Stimulated activated naive B cell treated with anti-CD40 and anti-IgM and Interleukin-4, amounts not matched to agents 10 μg/mL and 1 μg/mL and 100 μg/mL, for 72 hours (primary cell): ENCODE results near the gene CNNM2.
"Not testable (repeated sequence)": the region's sequence is repeated elsewhere in the genome, so short reads cannot be mapped to it uniquely, and the experiment has no call there.

ENCODE experiments used
- ATAC-seq, 2 donors: fragments of 150-1000 bp; cut with Tn5 transposase; replicated peaks; 2 replicates each; pipeline ENCODE4 v1.10.0; 2021; ENCODE audit warnings: moderate library complexity in 1 of 2
- DNase-seq: peaks from one replicate; pipeline ENCODE4 v3.0.0; 2021
- H3K27ac Mint-ChIP-seq: one replicate; pipeline ENCODE4 v1.8.0; 2022; ENCODE audit warnings: mild to moderate bottlenecking, mixed read lengths
- H3K27me3 Mint-ChIP-seq, 2 donors: one replicate each; pipeline ENCODE4 v1.8.0; 2022; ENCODE audit warnings: mixed read lengths in 2 of 2
- H3K36me3 Mint-ChIP-seq, 2 donors: one replicate each; pipeline ENCODE4 v1.8.0; 2022; ENCODE audit warnings: mixed read lengths in 2 of 2, mild to moderate bottlenecking in 1 of 2
- H3K4me1 Mint-ChIP-seq, 2 donors: one replicate each; pipeline ENCODE4 v1.8.0; 2022; ENCODE audit warnings: mixed read lengths in 2 of 2, mild to moderate bottlenecking in 1 of 2
- H3K4me3 Mint-ChIP-seq, 2 donors: one replicate each; pipeline ENCODE4 v1.8.0; 2022; ENCODE audit warnings: mild to moderate bottlenecking in 2 of 2, mixed read lengths in 2 of 2, moderate library complexity in 1 of 2
- H3K9me3 Mint-ChIP-seq, 2 donors: one replicate each; pipeline ENCODE4 v1.8.0; 2022; ENCODE audit warnings: mixed read lengths in 2 of 2, mild to moderate bottlenecking in 1 of 2

CNNM2 gene

GRCh38 chr10:103053659-103054581 lies 135.8 kb downstream of the CNNM2 start:
- peak overlapping the region; percentile 79 for H3K27ac Mint-ChIP-seq
- H3K36me3 Mint-ChIP-seq: peaks cover 8 to 23% of the 10 kb centered on the region in 2 donors
- ATAC-seq (peak; percentile 94 to 96), DNase-seq (peak; percentile 6)
- no peaks in the 10 kb centered on the region for H3K9me3 Mint-ChIP-seq
- H3K27me3 Mint-ChIP-seq: no peaks in the 10 kb centered on the region
- peaks cover 8 to 10% of the 10 kb centered on the region in 2 donors for H3K4me1 Mint-ChIP-seq
- H3K4me3 Mint-ChIP-seq: peak overlapping the region; percentile 81

GRCh38 chr10:103054621-103055020 lies 136.5 kb downstream of the CNNM2 start:
- Mint-ChIP-seq H3K27ac (no peak overlapping the region), H3K36me3 (peaks cover 8 to 23% of the 10 kb centered on the region in 2 donors), H3K4me3 (peak overlapping the region; percentile 81), H3K4me1 (peaks cover 8 to 10% of the 10 kb centered on the region in 2 donors), H3K27me3 (no peaks in the 10 kb centered on the region), H3K9me3 (no peaks in the 10 kb centered on the region)
- ATAC-seq (no peak), DNase-seq (no peak)

- no peak overlapping the region for H3K27ac Mint-ChIP-seq
- H3K4me1 Mint-ChIP-seq: peaks cover 8 to 10% of the 10 kb centered on the region in 2 donors
- no peak overlapping the region for H3K4me3 Mint-ChIP-seq
Measured at GRCh38 chr10:103055105-103055504, 137.0 kb downstream of the CNNM2 start.

GRCh38 chr10:103058034-103058433 lies 139.9 kb downstream of the CNNM2 start:
- H3K27ac Mint-ChIP-seq: no peak overlapping the region
- H3K9me3 Mint-ChIP-seq: no peaks in the 10 kb centered on the region
- H3K4me1 Mint-ChIP-seq: peaks cover 8 to 10% of the 10 kb centered on the region in 2 donors
- peaks cover 3 to 18% of the 10 kb centered on the region in 2 donors for H3K36me3 Mint-ChIP-seq
- ATAC-seq (no peak), DNase-seq (no peak)
- H3K4me3 Mint-ChIP-seq: no peak overlapping the region
- no peaks in the 10 kb centered on the region for H3K27me3 Mint-ChIP-seq

More at GRCh38 chr10:103055105-103055504, 137.0 kb downstream of the CNNM2 start:
- ATAC-seq: no peak
- DNase-seq: no peak
- Mint-ChIP-seq H3K27me3 (no peaks in the 10 kb centered on the region), H3K36me3 (peaks cover 6 to 23% of the 10 kb centered on the region in 2 donors), H3K9me3 (no peaks in the 10 kb centered on the region)

GRCh38 chr10:103060575-103060974 lies 142.5 kb downstream of the CNNM2 start:
- H3K4me3 Mint-ChIP-seq: no peak overlapping the region
- DNase-seq: no peak
- H3K27me3 Mint-ChIP-seq: no peaks in the 10 kb centered on the region
- no peak for ATAC-seq
- no peaks in the 10 kb centered on the region for H3K4me1 Mint-ChIP-seq
- no peaks in the 10 kb centered on the region for H3K9me3 Mint-ChIP-seq
- no peak overlapping the region for H3K27ac Mint-ChIP-seq
- H3K36me3 Mint-ChIP-seq: peaks cover 2 to 22% of the 10 kb centered on the region in 2 donors

- Mint-ChIP-seq H3K27me3 (no peaks in the 10 kb centered on the region), H3K4me1 (peaks cover 6 to 7% of the 10 kb centered on the region in 2 donors), H3K27ac (no peak overlapping the region), H3K36me3 (peaks cover 2 to 4% of the 10 kb centered on the region in 2 donors), H3K4me3 (no peak overlapping the region), H3K9me3 (no peaks in the 10 kb centered on the region)
- no peak for DNase-seq
- no peak for ATAC-seq
Measured at GRCh38 chr10:103062854-103063590, 144.9 kb downstream of the CNNM2 start.

- H3K36me3 Mint-ChIP-seq: peaks cover 2 to 4% of the 10 kb centered on the region in 2 donors
- no peaks in the 10 kb centered on the region for H3K27me3 Mint-ChIP-seq
- no peaks in the 10 kb centered on the region for H3K9me3 Mint-ChIP-seq
- no peak overlapping the region for H3K4me3 Mint-ChIP-seq
- peaks cover 16 to 18% of the 10 kb centered on the region in 2 donors for H3K4me1 Mint-ChIP-seq
- no peak for ATAC-seq
- no peak for DNase-seq
- H3K27ac Mint-ChIP-seq: no peak overlapping the region
Measured at GRCh38 chr10:103064956-103065355, 146.9 kb downstream of the CNNM2 start.

- H3K36me3 Mint-ChIP-seq: peaks cover 2 to 4% of the 10 kb centered on the region in 2 donors
- no peaks in the 10 kb centered on the region for H3K9me3 Mint-ChIP-seq
- DNase-seq: no peak
- ATAC-seq: no peak
- H3K27ac Mint-ChIP-seq: peak overlapping the region; percentile 57
- peaks cover 28 to 31% of the 10 kb centered on the region in 2 donors for H3K4me1 Mint-ChIP-seq
- no peak overlapping the region for H3K4me3 Mint-ChIP-seq
- no peaks in the 10 kb centered on the region for H3K27me3 Mint-ChIP-seq
Measured at GRCh38 chr10:103066141-103067098, 148.3 kb downstream of the CNNM2 start.

- H3K9me3 Mint-ChIP-seq, H3K4me3 Mint-ChIP-seq, H3K36me3 Mint-ChIP-seq, H3K27ac Mint-ChIP-seq, ATAC-seq, H3K27me3 Mint-ChIP-seq, DNase-seq: not testable (repeated sequence)
- peaks cover 32 to 36% of the 10 kb centered on the region in 2 donors for H3K4me1 Mint-ChIP-seq
Measured at GRCh38 chr10:103067099-103067477, 149.0 kb downstream of the CNNM2 start.

- Mint-ChIP-seq H3K4me3 (no peak overlapping the region), H3K4me1 (peaks cover 32 to 36% of the 10 kb centered on the region in 2 donors), H3K9me3 (no peaks in the 10 kb centered on the region), H3K36me3 (peaks cover 2 to 4% of the 10 kb centered on the region in 2 donors), H3K27me3 (no peaks in the 10 kb centered on the region), H3K27ac (no peak overlapping the region)
- ATAC-seq (no peak), DNase-seq (no peak)
Measured at GRCh38 chr10:103067484-103067883, 149.4 kb downstream of the CNNM2 start.

GRCh38 chr10:103067956-103068355 lies 149.9 kb downstream of the CNNM2 start:
- H3K27ac Mint-ChIP-seq: no peak overlapping the region
- H3K27me3 Mint-ChIP-seq: no peaks in the 10 kb centered on the region
- ATAC-seq (no peak), DNase-seq (no peak)
- H3K9me3 Mint-ChIP-seq: no peaks in the 10 kb centered on the region
- H3K36me3 Mint-ChIP-seq: peaks cover 2 to 4% of the 10 kb centered on the region in 2 donors
- H3K4me3 Mint-ChIP-seq: no peak overlapping the region
- peaks cover 32 to 36% of the 10 kb centered on the region in 2 donors for H3K4me1 Mint-ChIP-seq

GRCh38 chr10:103069453-103070331 lies 151.6 kb downstream of the CNNM2 start:
- ATAC-seq: peak; percentile 77 to 80
- peak overlapping the region; percentile 81 for H3K27ac Mint-ChIP-seq
- peak overlapping the region in 1 of 2 donors; percentile 42 for H3K4me3 Mint-ChIP-seq

GRCh38 chr10:103072276-103072675 lies 154.2 kb downstream of the CNNM2 start:
- Mint-ChIP-seq H3K9me3 (no peaks in the 10 kb centered on the region), H3K27ac (no peak overlapping the region), H3K27me3 (no peaks in the 10 kb centered on the region), H3K36me3 (peaks cover 4 to 19% of the 10 kb centered on the region in 2 donors), H3K4me1 (peaks cover 32 to 35% of the 10 kb centered on the region in 2 donors), H3K4me3 (no peak overlapping the region)
- ATAC-seq: no peak
- no peak for DNase-seq

More at GRCh38 chr10:103069453-103070331, 151.6 kb downstream of the CNNM2 start:
- H3K9me3 Mint-ChIP-seq: no peaks in the 10 kb centered on the region
- H3K36me3 Mint-ChIP-seq: peaks cover 2 to 3% of the 10 kb centered on the region in 2 donors
- peaks cover 32 to 36% of the 10 kb centered on the region in 2 donors for H3K4me1 Mint-ChIP-seq
- DNase-seq: peak; percentile 35
- no peaks in the 10 kb centered on the region for H3K27me3 Mint-ChIP-seq
